Stomach (tissue), 9 donors: Measurements from ENCODE around the gene HEPHL1. TPM values are rescaled to one million over a fixed set of nuclear protein-coding genes. Genes with fewer than 3 reads are reported as not detected.

Experiments used
- DNase-seq, 2 donors: peaks; one replicate each; pipeline versions ENCODE4 v3.0.0 to v3.0.0-alpha.2; 2013 to 2019
- H3K27ac ChIP-seq, 5 donors: fragments of 200-600 bp in 4 of 5; sonication (generic) in 4 of 5; one replicate each; pipeline ENCODE4 v1.5.1; 2013 to 2019; ENCODE audit warnings: mild to moderate bottlenecking in 1 of 5, moderate library complexity in 1 of 5
- H3K27me3 ChIP-seq, 3 donors: fragments of 200-600 bp; sonication (generic); one replicate each; pipeline ENCODE4 v1.5.1; 2017 to 2019; ENCODE audit warnings: mixed run types in 1 of 3
- H3K36me3 ChIP-seq, 4 donors: fragments of 200-600 bp; sonication (generic); 1 replicate in 3 of 4; 2 replicates in 1 of 4; pipeline ENCODE4 v1.5.1; 2016 to 2019
- H3K4me1 ChIP-seq, 4 donors: fragments of 200-600 bp; sonication (generic); one replicate each; pipeline ENCODE4 v1.5.1; 2016 to 2019
- H3K4me3 ChIP-seq, 4 donors: fragments of 200-600 bp; sonication (generic) in 3 of 4; one replicate each; pipeline ENCODE4 v1.5.1; 2016 to 2019; ENCODE audit warnings: mild to moderate bottlenecking in 1 of 4
- H3K9me3 ChIP-seq, 4 donors: fragments of 200-600 bp; sonication (generic); one replicate each; pipeline ENCODE4 v1.5.1; 2016 to 2019
- EP300 ChIP-seq: sonication (generic); formaldehyde crosslinking; IDR thresholded peaks from one replicate; pipeline ENCODE4 v1.6.1; 2017; ENCODE audit warnings: antibody characterized with exemption
- POLR2A ChIP-seq, 4 donors: fragments of 450-650 bp; IDR thresholded peaks; one replicate each; pipeline ENCODE4 v1.6.1; 2016; ENCODE audit warnings: antibody characterized with exemption in 4 of 4, control low read depth in 2 of 4, mild to moderate bottlenecking in 1 of 4, moderate library complexity in 1 of 4
- POLR2AphosphoS5 ChIP-seq, 3 donors: sonication (generic); formaldehyde crosslinking; IDR thresholded peaks; one replicate each; pipeline ENCODE4 v1.6.1; 2016; ENCODE audit warnings: antibody characterized with exemption in 3 of 3
- WGBS, 5 donors: extraction: QIAGEN DNeasy Blood & Tissue Kit in 3 of 5; methylation state at CpG; one replicate each; pipeline versions ENCODE4 v1.1.5 to v1.1.7; 2013 to 2018; 5-methylcytosine and 5-hydroxymethylcytosine counted together
- intact Hi-C: fragments of 100-400 bp; cut with DNase I; formaldehyde crosslinking; loops from one replicate; pipeline ENCODE4 v1.15.1; 2023; ENCODE audit warnings: low total_unique reads
- polyA plus RNA-seq, 3 donors: library from polyadenylated mRNA; stranded (reverse); fragments of 200-250 nt; gene quantifications; one replicate each; pipeline ENCODE4 v1.2.3, GENCODE V29; 2013
- total RNA-seq, 5 donors: library from RNA; depleted of rRNA; stranded (reverse); fragments of >200 nt; gene quantifications; one replicate each; pipeline versions ENCODE4 v1.1.0 to v1.2.3, GENCODE V29; 2014 to 2016
- TF ChIP-seq, protein P1 (sequence below), 7 experiments: fragments of 450-650 bp in 4 of 7; fragments of 200-600 bp in 3 of 7; sonication (generic) in 3 of 7; IDR thresholded peaks; one replicate each; pipeline ENCODE4 v1.5.1; 2016 to 2019; ENCODE audit warnings: antibody characterized with exemption in 7 of 7, control low read depth in 2 of 7, mild to moderate bottlenecking in 1 of 7
- donor health status: healthy with polysubstance abuse.
- donor health status: Bipolar disorder and iron deficiency.
- donor health status: healthy.

The HEPHL1 gene
- total and polyA plus RNA-seq, 8 donors: 0.60 TPM; not detected in 7

DNA sequence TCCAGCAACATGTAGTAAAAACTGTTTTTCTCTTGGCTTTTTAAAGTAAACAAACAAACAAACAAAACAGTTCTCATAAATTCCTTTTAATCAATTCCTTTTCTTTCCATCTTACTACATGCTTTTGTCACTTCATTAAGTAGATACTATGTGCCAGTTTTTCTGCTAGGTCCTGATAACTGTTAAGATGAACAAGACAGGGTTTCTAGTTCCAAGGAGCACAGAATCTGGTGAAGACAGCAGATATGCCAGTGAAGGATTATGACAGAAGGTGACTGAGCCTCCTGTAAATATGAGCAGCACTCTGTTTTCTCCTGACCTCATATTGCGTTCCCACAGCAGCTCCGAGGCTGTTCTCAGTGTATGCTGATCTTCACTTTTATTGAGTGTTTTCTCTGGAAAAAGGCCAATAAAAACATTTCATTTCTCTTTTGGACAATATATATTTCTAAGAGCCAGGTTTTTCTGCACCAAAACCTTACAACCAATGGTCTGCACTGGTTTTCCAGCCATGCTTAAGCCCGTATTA is 45.8 kb downstream of the HEPHL1 start:
- H3K27ac ChIP-seq: no peak overlapping the region
- intact Hi-C loops: no loop called here
- H3K36me3 ChIP-seq: no peaks in the 10 kb centered on the region
- H3K4me1 ChIP-seq: no peaks in the 10 kb centered on the region
- no peak for DNase-seq
- H3K4me3 ChIP-seq: no peak overlapping the region
- WGBS, 5 donors: 68 to 76% (median 72%) methylated on average over 3 of the region's 3 CpGs
- TF ChIP-seq, protein P1, sequence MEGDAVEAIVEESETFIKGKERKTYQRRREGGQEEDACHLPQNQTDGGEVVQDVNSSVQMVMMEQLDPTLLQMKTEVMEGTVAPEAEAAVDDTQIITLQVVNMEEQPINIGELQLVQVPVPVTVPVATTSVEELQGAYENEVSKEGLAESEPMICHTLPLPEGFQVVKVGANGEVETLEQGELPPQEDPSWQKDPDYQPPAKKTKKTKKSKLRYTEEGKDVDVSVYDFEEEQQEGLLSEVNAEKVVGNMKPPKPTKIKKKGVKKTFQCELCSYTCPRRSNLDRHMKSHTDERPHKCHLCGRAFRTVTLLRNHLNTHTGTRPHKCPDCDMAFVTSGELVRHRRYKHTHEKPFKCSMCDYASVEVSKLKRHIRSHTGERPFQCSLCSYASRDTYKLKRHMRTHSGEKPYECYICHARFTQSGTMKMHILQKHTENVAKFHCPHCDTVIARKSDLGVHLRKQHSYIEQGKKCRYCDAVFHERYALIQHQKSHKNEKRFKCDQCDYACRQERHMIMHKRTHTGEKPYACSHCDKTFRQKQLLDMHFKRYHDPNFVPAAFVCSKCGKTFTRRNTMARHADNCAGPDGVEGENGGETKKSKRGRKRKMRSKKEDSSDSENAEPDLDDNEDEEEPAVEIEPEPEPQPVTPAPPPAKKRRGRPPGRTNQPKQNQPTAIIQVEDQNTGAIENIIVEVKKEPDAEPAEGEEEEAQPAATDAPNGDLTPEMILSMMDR (IDR thresholded peaks at IDR 0.05): no peak
- TF ChIP-seq POLR2AphosphoS5 (IDR thresholded peaks at IDR 0.05) (no peak), POLR2A (IDR thresholded peaks at IDR 0.05) (no peak), EP300 (no peak)
- no peaks in the 10 kb centered on the region for H3K9me3 ChIP-seq
- H3K27me3 ChIP-seq: no peaks in the 10 kb centered on the region

DNA sequence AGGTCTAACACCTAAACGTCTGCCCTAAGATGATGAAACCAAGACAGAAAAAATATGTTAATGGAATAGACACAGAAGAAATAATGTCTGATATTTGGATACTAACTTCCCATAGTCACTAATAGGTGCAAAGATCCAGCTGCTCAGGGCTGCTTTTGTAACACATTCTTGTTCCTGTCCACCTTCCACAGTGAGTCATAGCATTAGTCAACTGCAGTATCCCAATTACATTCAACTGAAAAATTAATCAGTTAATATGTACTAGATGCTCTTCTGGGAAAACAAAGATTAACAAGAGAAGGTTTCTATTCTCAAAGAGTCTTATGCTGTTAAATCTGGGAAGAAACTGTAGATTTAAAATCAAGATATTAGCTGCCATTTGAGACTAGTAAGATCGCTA is 47.6 kb downstream of the HEPHL1 start:
- no peak for DNase-seq
- intact Hi-C loops: no loop called here
- TF ChIP-seq POLR2A (IDR thresholded peaks at IDR 0.05) (no peak), POLR2AphosphoS5 (IDR thresholded peaks at IDR 0.05) (no peak), EP300 (no peak)
- TF ChIP-seq, protein P1 (IDR thresholded peaks at IDR 0.05): no peak
- H3K27ac ChIP-seq: no peak overlapping the region
- WGBS, 5 donors: 76 to 86% (median 85%) methylated on average over 2 of the region's 2 CpGs
- H3K4me3 ChIP-seq: no peak overlapping the region
- H3K4me1 ChIP-seq: no peaks in the 10 kb centered on the region
- no peaks in the 10 kb centered on the region for H3K27me3 ChIP-seq
- no peaks in the 10 kb centered on the region for H3K9me3 ChIP-seq
- no peaks in the 10 kb centered on the region for H3K36me3 ChIP-seq

DNA sequence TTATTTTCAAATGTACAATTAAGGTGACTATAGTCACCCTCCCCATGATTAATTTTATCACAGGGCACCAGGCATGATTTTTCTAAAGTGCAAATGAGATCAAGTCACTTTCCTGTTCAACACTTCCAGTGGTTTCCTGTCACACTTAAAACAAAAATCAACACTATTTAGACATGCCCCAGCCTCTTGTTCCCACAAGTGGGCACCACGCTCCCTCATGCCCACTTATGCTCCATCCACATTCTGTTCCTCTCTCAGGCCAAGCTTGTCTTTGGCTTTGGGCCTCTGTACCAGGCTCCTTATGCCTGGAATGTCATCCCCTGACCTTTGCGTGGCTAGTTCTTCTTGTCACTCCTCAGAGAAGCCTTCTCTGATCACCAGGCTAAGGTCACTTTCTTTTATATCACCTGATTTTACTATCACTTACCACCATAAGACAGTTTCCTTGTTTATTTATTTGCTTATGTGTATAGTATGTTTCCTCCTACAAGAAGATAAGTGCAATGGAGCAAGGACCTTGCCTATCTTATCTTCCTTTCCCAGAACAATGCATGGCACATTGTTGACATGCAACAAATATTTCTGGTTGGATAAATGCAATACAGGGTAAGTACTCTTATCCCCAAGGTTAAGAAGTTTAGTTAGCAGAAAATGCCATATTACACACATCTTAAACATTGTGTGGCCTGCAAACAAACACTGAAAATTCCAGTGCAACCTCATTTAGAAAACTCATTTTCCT is 56.6 kb downstream of the HEPHL1 start:
- Histone ChIP-seq H3K4me3 (no peak overlapping the region), H3K36me3 (no peaks in the 10 kb centered on the region), H3K9me3 (no peaks in the 10 kb centered on the region), H3K27me3 (no peaks in the 10 kb centered on the region), H3K27ac (no peak overlapping the region), H3K4me1 (no peaks in the 10 kb centered on the region)
- no peak for DNase-seq
- TF ChIP-seq POLR2A (IDR thresholded peaks at IDR 0.05) (no peak), EP300 (no peak), POLR2AphosphoS5 (IDR thresholded peaks at IDR 0.05) (no peak)
- TF ChIP-seq, protein P1 (IDR thresholded peaks at IDR 0.05): no peak
- intact Hi-C loops: no loop called here
- 44 to 60% (median 52%) methylated on average over 2 of the region's 2 CpGs for WGBS, 5 donors

DNA sequence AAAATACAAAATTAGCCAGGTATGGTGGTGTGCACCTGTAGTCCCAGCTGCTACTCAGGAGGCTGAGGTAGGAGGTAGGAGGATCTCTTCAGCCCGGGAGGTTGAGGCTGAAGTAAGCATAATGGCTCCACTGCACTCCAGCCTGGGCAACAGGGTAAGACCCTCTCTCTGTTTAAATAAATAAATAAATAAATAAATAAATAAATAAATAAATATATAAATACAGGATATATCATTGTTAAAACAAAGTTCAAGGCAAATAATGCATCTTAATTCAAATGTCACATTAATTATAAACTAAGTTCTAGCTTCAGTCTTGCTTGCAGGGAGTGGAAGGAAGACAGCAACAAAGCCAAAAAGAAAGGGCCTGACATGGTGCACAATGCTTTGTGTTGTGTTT is 63.0 kb downstream of the HEPHL1 start:
- Histone ChIP-seq H3K4me3 (no peak overlapping the region), H3K4me1 (no peaks in the 10 kb centered on the region), H3K27me3 (no peaks in the 10 kb centered on the region), H3K9me3 (no peaks in the 10 kb centered on the region), H3K27ac (no peak overlapping the region), H3K36me3 (no peaks in the 10 kb centered on the region)
- TF ChIP-seq POLR2A (IDR thresholded peaks at IDR 0.05): no peak
- no peak for TF ChIP-seq POLR2AphosphoS5 (IDR thresholded peaks at IDR 0.05)
- no peak for TF ChIP-seq EP300
- TF ChIP-seq, protein P1 (IDR thresholded peaks at IDR 0.05): no peak
- WGBS, 5 donors: 89 to 100% (median 96%) methylated on average over 1 of the region's 1 CpG
- no peak for DNase-seq
- intact Hi-C loops: no loop called here
